H9 (cell line): Measurements from ENCODE around the gene CERS6. TPM values are rescaled to one million over a fixed set of nuclear protein-coding genes. Genes with fewer than 3 reads are reported as not detected.

ENCODE experiments used
- DNase-seq: peaks from one replicate; pipeline ENCODE4 v3.0.0-alpha.2; 2017
- H2AFZ ChIP-seq: one replicate; pipeline ENCODE4 v1.6.1; 2013; ENCODE audit warnings: mild to moderate bottlenecking, low read length, control low read depth, moderate library complexity
- H2AK5ac ChIP-seq: 2 replicates; pipeline ENCODE4 v1.6.1; 2013; ENCODE audit warnings: low read length, control low read depth, mixed read lengths; ENCODE audit not compliant: insufficient read length
- H2BK120ac ChIP-seq: one replicate; pipeline ENCODE4 v1.6.1; 2013; ENCODE audit warnings: low read depth, mild to moderate bottlenecking, low read length, control low read depth, inconsistent platforms; ENCODE audit not compliant: poor library complexity, severe bottlenecking
- H2BK12ac ChIP-seq: 2 replicates; pipeline ENCODE4 v1.6.1; 2013; ENCODE audit warnings: low read length, control low read depth, mixed read lengths, low read depth; ENCODE audit not compliant: insufficient read length
- H2BK15ac ChIP-seq: 2 replicates; pipeline ENCODE4 v1.6.1; 2013; ENCODE audit warnings: low read depth, low read length, control low read depth
- H2BK20ac ChIP-seq: one replicate; pipeline ENCODE4 v1.6.1; 2013; ENCODE audit warnings: low read depth, mild to moderate bottlenecking, low read length, control low read depth, inconsistent platforms; ENCODE audit not compliant: poor library complexity, severe bottlenecking
- H2BK5ac ChIP-seq: 2 replicates; pipeline ENCODE4 v1.6.1; 2013; ENCODE audit warnings: low read length, control low read depth, mixed read lengths; ENCODE audit not compliant: insufficient read length
- H3K14ac ChIP-seq: 2 replicates; pipeline ENCODE4 v1.6.1; 2013; ENCODE audit warnings: low read length, control low read depth; ENCODE audit not compliant: insufficient read depth
- H3K18ac ChIP-seq: 2 replicates; pipeline ENCODE4 v1.6.1; 2013; ENCODE audit warnings: low read depth, mild to moderate bottlenecking, mixed read lengths, low read length, control low read depth; ENCODE audit not compliant: insufficient read length
- H3K23ac ChIP-seq: 2 replicates; pipeline ENCODE4 v1.6.1; 2013; ENCODE audit warnings: low read length, control low read depth, mixed read lengths, low read depth; ENCODE audit not compliant: insufficient read length
- H3K23me2 ChIP-seq: 2 replicates; pipeline ENCODE4 v1.6.1; 2013; ENCODE audit warnings: low read depth, mild to moderate bottlenecking, mixed read lengths, low read length, control low read depth; ENCODE audit not compliant: insufficient read length, poor library complexity, severe bottlenecking
- H3K27ac ChIP-seq: 2 replicates; pipeline ENCODE4 v1.5.1; 2013; ENCODE audit warnings: low read length, control low read depth, mixed read lengths, low read depth; ENCODE audit not compliant: insufficient read length
- H3K27me3 ChIP-seq: 2 replicates; pipeline ENCODE4 v1.6.1; 2013; ENCODE audit warnings: low read length, control low read depth, inconsistent platforms; ENCODE audit not compliant: insufficient read depth
- H3K4ac ChIP-seq: 2 replicates; pipeline ENCODE4 v1.6.1; 2013; ENCODE audit warnings: low read depth, mild to moderate bottlenecking, control low read depth, inconsistent platforms, low read length, moderate library complexity
- H3K4me1 ChIP-seq: 2 replicates; pipeline ENCODE4 v1.6.1; 2013; ENCODE audit warnings: low read length, control low read depth, inconsistent platforms; ENCODE audit not compliant: insufficient read depth
- H3K4me2 ChIP-seq: 2 replicates; pipeline ENCODE4 v1.6.1; 2013; ENCODE audit warnings: low read length, control low read depth, mixed read lengths; ENCODE audit not compliant: insufficient read length, insufficient read depth
- H3K56ac ChIP-seq: 2 replicates; pipeline ENCODE4 v1.6.1; 2013; ENCODE audit warnings: low read depth, mild to moderate bottlenecking, mixed read lengths, low read length, control low read depth; ENCODE audit not compliant: insufficient read length
- H3K79me1 ChIP-seq: 2 replicates; pipeline ENCODE4 v1.6.1; 2013; ENCODE audit warnings: low read depth, mild to moderate bottlenecking, moderate library complexity, low read length, control low read depth, inconsistent platforms; ENCODE audit not compliant: insufficient read depth, poor library complexity, severe bottlenecking
- H3K79me2 ChIP-seq: 2 replicates; pipeline ENCODE4 v1.6.1; 2013; ENCODE audit warnings: low read length, control low read depth, inconsistent platforms; ENCODE audit not compliant: insufficient read depth
- H3K9ac ChIP-seq: 2 replicates; pipeline ENCODE4 v1.6.1; 2013; ENCODE audit warnings: low read length, control low read depth, mixed read lengths; ENCODE audit not compliant: insufficient read length; ENCODE audit errors: extremely low read depth
- H3K9me3 ChIP-seq: one replicate; pipeline ENCODE4 v1.6.1; 2013; ENCODE audit warnings: low read depth, low read length, inconsistent platforms; ENCODE audit not compliant: control insufficient read depth
- H3T11ph ChIP-seq: one replicate; pipeline ENCODE4 v1.6.1; 2013; ENCODE audit warnings: mild to moderate bottlenecking, low read length, control low read depth, inconsistent platforms
- H4K20me1 ChIP-seq: one replicate; pipeline ENCODE4 v1.6.1; 2013; ENCODE audit not compliant: control insufficient read depth, insufficient read length, insufficient read depth
- H4K5ac ChIP-seq: 2 replicates; pipeline ENCODE4 v1.6.1; 2013; ENCODE audit warnings: low read depth, mild to moderate bottlenecking, mixed read lengths, low read length, control low read depth; ENCODE audit not compliant: insufficient read length
- H4K8ac ChIP-seq: replicated peaks from 2 replicates; pipeline ENCODE4 v1.6.1; 2013; ENCODE audit warnings: low read length, control low read depth, mixed read lengths, low read depth; ENCODE audit not compliant: insufficient read length
- H4K91ac ChIP-seq: 2 replicates; pipeline ENCODE4 v1.6.1; 2013; ENCODE audit warnings: low read depth, mild to moderate bottlenecking, moderate library complexity, mixed read lengths, low read length, control low read depth; ENCODE audit not compliant: insufficient read length
- H3K27ac Mint-ChIP-seq, 3 experiments: 2 replicates in 2 of 3; 3 replicates in 1 of 3; pipeline ENCODE4 v1.8.0; 2020 to 2021; ENCODE audit warnings: mixed read lengths in 3 of 3, mild to moderate bottlenecking in 1 of 3, moderate library complexity in 1 of 3
- H3K27me3 Mint-ChIP-seq: 2 replicates; pipeline ENCODE4 v1.8.0; 2021; ENCODE audit warnings: low read depth, mild to moderate bottlenecking, moderate library complexity, mixed read lengths
- H3K36me3 Mint-ChIP-seq, 3 experiments: 2 replicates in 2 of 3; 3 replicates in 1 of 3; pipeline ENCODE4 v1.8.0; 2020 to 2021; ENCODE audit warnings: low read depth in 3 of 3, mixed read lengths in 3 of 3; ENCODE audit not compliant: insufficient read depth in 1 of 3
- H3K4me1 Mint-ChIP-seq, 2 experiments: 2 replicates each; pipeline ENCODE4 v1.8.0; 2020; ENCODE audit warnings: mixed read lengths in 2 of 2
- H3K4me3 Mint-ChIP-seq, 2 experiments: 2 replicates in 1 of 2; 3 replicates in 1 of 2; pipeline ENCODE4 v1.8.0; 2020 to 2021; ENCODE audit warnings: mild to moderate bottlenecking in 2 of 2, mixed read lengths in 2 of 2, moderate library complexity in 1 of 2
- H3K9me3 Mint-ChIP-seq, 2 experiments: 2 replicates in 1 of 2; 3 replicates in 1 of 2; pipeline ENCODE4 v1.8.0; 2020; ENCODE audit warnings: mild to moderate bottlenecking in 2 of 2, mixed read lengths in 2 of 2, moderate library complexity in 1 of 2
- WGBS: extraction: QIAGEN DNeasy Blood & Tissue Kit; methylation state at CpG from one replicate; pipeline ENCODE4 v1.1.7; 2013; ENCODE audit warnings: missing lambda C conversion rate, low lambda C conversion rate, mixed read lengths; ENCODE audit not compliant: insufficient read length; ENCODE audit errors: extremely low coverage; 5-methylcytosine and 5-hydroxymethylcytosine counted together
- total RNA-seq: library from RNA; stranded (reverse); gene quantifications from 2 replicates; pipeline ENCODE4 v1.2.1, GENCODE V29; 2021
- TF ChIP-seq, protein P1 (sequence below): fragments of 200-600 bp; sonication (generic); conservative IDR thresholded peaks from 3 replicates; pipeline ENCODE4 v1.8.0; 2021; ENCODE audit warnings: antibody characterized with exemption, mild to moderate bottlenecking

The CERS6 gene
- total RNA-seq, 1 experiment from 2014 or later: 17.7 TPM

DNA sequence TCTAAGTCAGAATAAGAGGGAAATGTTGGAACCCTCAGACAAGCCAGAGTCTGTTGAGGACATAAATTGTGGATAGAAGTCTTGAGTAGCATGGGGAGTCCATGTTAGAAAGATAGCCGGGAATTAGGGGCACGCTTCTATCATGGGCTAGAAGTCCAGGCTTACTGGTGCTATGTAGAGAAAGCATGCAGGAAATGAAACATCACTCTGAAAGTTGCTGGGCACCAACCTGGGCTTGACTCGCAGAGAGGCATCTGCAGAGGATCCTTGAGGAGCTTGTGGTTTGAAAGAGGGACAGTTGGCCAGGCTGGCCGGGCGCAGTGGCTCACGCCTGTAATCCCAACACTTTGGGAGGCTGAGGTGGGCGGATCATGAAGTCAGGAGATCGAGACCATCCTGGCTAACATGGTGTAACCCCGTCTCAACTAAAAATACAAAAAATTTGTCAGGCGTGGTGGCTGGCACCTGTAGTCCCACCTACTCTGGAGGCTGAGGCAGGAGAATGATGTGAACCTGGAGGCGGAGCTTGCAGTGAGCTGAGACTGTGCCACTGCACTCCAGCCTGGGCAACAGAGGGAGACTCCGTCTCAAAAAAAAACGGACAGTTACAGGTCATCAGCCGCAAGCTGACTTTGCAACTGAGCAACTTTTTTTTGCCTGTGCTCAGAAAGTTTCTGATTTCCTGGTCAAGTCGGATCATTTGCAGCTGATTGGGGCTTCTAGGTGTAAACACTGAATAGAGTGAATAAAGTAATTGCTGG, 24.9 kb downstream of the CERS6 start:
- peaks cover 38 to 59% of the 10 kb centered on the region in 2 experiments for H3K4me1 Mint-ChIP-seq
- TF ChIP-seq, protein P1, sequence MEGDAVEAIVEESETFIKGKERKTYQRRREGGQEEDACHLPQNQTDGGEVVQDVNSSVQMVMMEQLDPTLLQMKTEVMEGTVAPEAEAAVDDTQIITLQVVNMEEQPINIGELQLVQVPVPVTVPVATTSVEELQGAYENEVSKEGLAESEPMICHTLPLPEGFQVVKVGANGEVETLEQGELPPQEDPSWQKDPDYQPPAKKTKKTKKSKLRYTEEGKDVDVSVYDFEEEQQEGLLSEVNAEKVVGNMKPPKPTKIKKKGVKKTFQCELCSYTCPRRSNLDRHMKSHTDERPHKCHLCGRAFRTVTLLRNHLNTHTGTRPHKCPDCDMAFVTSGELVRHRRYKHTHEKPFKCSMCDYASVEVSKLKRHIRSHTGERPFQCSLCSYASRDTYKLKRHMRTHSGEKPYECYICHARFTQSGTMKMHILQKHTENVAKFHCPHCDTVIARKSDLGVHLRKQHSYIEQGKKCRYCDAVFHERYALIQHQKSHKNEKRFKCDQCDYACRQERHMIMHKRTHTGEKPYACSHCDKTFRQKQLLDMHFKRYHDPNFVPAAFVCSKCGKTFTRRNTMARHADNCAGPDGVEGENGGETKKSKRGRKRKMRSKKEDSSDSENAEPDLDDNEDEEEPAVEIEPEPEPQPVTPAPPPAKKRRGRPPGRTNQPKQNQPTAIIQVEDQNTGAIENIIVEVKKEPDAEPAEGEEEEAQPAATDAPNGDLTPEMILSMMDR: no peak
- DNase-seq: no peak

More for the DNA sequence above, 24.9 kb downstream of the CERS6 start:
- H3K23me2 ChIP-seq: no peaks in the 10 kb centered on the region
- H2BK120ac ChIP-seq: no peak overlapping the region
- H3K56ac ChIP-seq: no peak overlapping the region
- peaks cover 3% of the 10 kb centered on the region; the same call in 1 of the 2 replicates for H3K4me1 ChIP-seq
- no peak overlapping the region for H3K9ac ChIP-seq
- no peak overlapping the region for H3K18ac ChIP-seq
- no peaks in the 10 kb centered on the region for H3K27me3 ChIP-seq
- no peak overlapping the region for H3K14ac ChIP-seq
- no peak overlapping the region for H4K8ac ChIP-seq
- whole genome bisulfite sequencing: no CpG with 5 or more reads among the region's 15 CpGs
- no peak overlapping the region for H2BK20ac ChIP-seq
- H2BK12ac ChIP-seq: no peak overlapping the region
- H2AFZ ChIP-seq: no peak overlapping the region
- H2BK5ac ChIP-seq: no peak overlapping the region
- H3K79me2 ChIP-seq: peaks cover 3% of the 10 kb centered on the region; the same call in 1 of the 2 replicates
- H3K4me2 ChIP-seq: no peak overlapping the region
- H3K79me1 ChIP-seq: peaks cover 3% of the 10 kb centered on the region
- Mint-ChIP-seq H3K9me3 (no peaks in the 10 kb centered on the region), H3K36me3 (no peaks in the 10 kb centered on the region), H3K4me3 (no peak overlapping the region), H3K27ac (no peak overlapping the region), H3K27me3 (no peaks in the 10 kb centered on the region)
- no peak overlapping the region for H3K27ac ChIP-seq
- no peak overlapping the region for H4K91ac ChIP-seq
- H3K4ac ChIP-seq: no peak overlapping the region
- no peak overlapping the region for H4K5ac ChIP-seq
- H3T11ph ChIP-seq: no peak overlapping the region
- H2BK15ac ChIP-seq: no peak overlapping the region
- H3K9me3 ChIP-seq: no peaks in the 10 kb centered on the region
- no peak overlapping the region for H2AK5ac ChIP-seq
- no peaks in the 10 kb centered on the region for H4K20me1 ChIP-seq
- no peak overlapping the region for H3K23ac ChIP-seq
